ENCODE data around the gene SUGCT.

DNA sequence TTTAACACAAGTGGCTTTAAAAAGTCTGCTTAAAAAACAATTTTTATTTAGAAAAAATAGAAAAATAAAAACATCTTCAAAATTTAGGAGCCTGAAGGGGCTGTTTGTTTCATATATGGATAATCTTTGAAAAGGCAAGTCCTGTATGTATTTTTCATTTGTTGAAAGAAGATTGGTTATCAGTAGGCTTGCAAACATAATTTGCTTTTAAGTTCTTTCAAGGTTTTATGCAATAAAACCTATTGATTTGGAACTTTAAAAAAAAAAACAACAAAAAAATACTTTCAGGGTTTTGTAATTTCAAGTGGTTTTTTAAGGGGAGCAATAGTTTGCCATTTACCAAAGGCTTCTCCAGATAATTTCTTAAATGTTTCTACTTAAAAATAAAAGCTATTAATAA is 36.0 kb upstream of the SUGCT start:
- TF ChIP-seq POLR2A (IDR thresholded peaks at IDR 0.05; ENCODE audit: low read depth): no peak
- TF ChIP-seq, protein P1, sequence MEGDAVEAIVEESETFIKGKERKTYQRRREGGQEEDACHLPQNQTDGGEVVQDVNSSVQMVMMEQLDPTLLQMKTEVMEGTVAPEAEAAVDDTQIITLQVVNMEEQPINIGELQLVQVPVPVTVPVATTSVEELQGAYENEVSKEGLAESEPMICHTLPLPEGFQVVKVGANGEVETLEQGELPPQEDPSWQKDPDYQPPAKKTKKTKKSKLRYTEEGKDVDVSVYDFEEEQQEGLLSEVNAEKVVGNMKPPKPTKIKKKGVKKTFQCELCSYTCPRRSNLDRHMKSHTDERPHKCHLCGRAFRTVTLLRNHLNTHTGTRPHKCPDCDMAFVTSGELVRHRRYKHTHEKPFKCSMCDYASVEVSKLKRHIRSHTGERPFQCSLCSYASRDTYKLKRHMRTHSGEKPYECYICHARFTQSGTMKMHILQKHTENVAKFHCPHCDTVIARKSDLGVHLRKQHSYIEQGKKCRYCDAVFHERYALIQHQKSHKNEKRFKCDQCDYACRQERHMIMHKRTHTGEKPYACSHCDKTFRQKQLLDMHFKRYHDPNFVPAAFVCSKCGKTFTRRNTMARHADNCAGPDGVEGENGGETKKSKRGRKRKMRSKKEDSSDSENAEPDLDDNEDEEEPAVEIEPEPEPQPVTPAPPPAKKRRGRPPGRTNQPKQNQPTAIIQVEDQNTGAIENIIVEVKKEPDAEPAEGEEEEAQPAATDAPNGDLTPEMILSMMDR (IDR thresholded peaks at IDR 0.05): no peak

All from esophagus muscularis mucosa (tissue), 3 donors.